Mesenchymal stem cell (in vitro differentiated cells and primary cell): ENCODE results near the gene COX19.
A peak's percentile ranks its signal among the peaks of the same experiment; 100 is the strongest.

ENCODE experiments used
- DNase-seq: peaks from one replicate; pipeline ENCODE4 v3.0.0-alpha.2; 2013
- H2AFZ ChIP-seq: one replicate; pipeline ENCODE4 v1.6.1; 2013; ENCODE audit warnings: low read depth, mild to moderate bottlenecking, control low read depth, inconsistent platforms, low read length, moderate library complexity
- H2AK5ac ChIP-seq: 2 replicates; pipeline ENCODE4 v1.6.1; 2013; ENCODE audit warnings: low read length, moderate library complexity, mild to moderate bottlenecking, inconsistent platforms; ENCODE audit not compliant: severe bottlenecking
- H2BK120ac ChIP-seq: one replicate; pipeline ENCODE4 v1.6.1; 2013; ENCODE audit warnings: low read depth, mild to moderate bottlenecking, inconsistent platforms, low read length, moderate library complexity
- H2BK12ac ChIP-seq, 2 experiments: one replicate each; pipeline ENCODE4 v1.6.1; 2013; ENCODE audit warnings: inconsistent platforms in 2 of 2, low read length in 2 of 2, mild to moderate bottlenecking in 2 of 2, moderate library complexity in 2 of 2, control low read depth in 1 of 2
- H2BK15ac ChIP-seq: one replicate; pipeline ENCODE4 v1.6.1; 2013; ENCODE audit warnings: mild to moderate bottlenecking, low read depth, inconsistent platforms; ENCODE audit not compliant: poor library complexity, severe bottlenecking
- H2BK5ac ChIP-seq: 2 replicates; pipeline ENCODE4 v1.6.1; 2013; ENCODE audit warnings: low read depth, mild to moderate bottlenecking, low read length, control low read depth, inconsistent platforms; ENCODE audit not compliant: poor library complexity, severe bottlenecking
- H3K14ac ChIP-seq, 2 experiments: one replicate each; pipeline ENCODE4 v1.6.1; 2013; ENCODE audit warnings: inconsistent platforms in 2 of 2, low read length in 2 of 2, control low read depth in 1 of 2, mild to moderate bottlenecking in 1 of 2, moderate library complexity in 1 of 2
- H3K18ac ChIP-seq, 2 experiments: one replicate each; pipeline ENCODE4 v1.6.1; 2013; ENCODE audit warnings: inconsistent platforms in 2 of 2, low read length in 2 of 2, control low read depth in 1 of 2, low read depth in 1 of 2, mild to moderate bottlenecking in 1 of 2
- H3K23ac ChIP-seq, 2 experiments: one replicate each; pipeline ENCODE4 v1.6.1; 2013; ENCODE audit warnings: inconsistent platforms in 2 of 2, low read length in 2 of 2, mild to moderate bottlenecking in 2 of 2, moderate library complexity in 2 of 2, control low read depth in 1 of 2
- H3K27ac ChIP-seq: 2 replicates; pipeline ENCODE4 v1.5.1; 2013; ENCODE audit warnings: mild to moderate bottlenecking, moderate library complexity, low read length, control low read depth, inconsistent platforms; ENCODE audit not compliant: poor library complexity, severe bottlenecking
- H3K27me3 ChIP-seq, 2 experiments: 2 replicates each; pipeline versions ENCODE4 v1.6.1 to v1.7.0; 2013; ENCODE audit warnings: low read length in 2 of 2, mild to moderate bottlenecking in 2 of 2, moderate library complexity in 2 of 2, control low read depth in 1 of 2, inconsistent platforms in 1 of 2; ENCODE audit not compliant: control insufficient read depth in 1 of 2, insufficient read depth in 1 of 2
- H3K36me3 ChIP-seq, 2 experiments: 2 replicates each; pipeline versions ENCODE4 v1.6.1 to v1.7.0; 2013; ENCODE audit warnings: low read length in 2 of 2, control low read depth in 1 of 2, inconsistent platforms in 1 of 2, low read depth in 1 of 2, mild to moderate bottlenecking in 1 of 2; ENCODE audit not compliant: insufficient read depth in 2 of 2, control insufficient read depth in 1 of 2
- H3K4ac ChIP-seq, 2 experiments: one replicate each; pipeline ENCODE4 v1.6.1; 2013; ENCODE audit warnings: inconsistent platforms in 2 of 2, low read length in 2 of 2, mild to moderate bottlenecking in 2 of 2, moderate library complexity in 2 of 2, control low read depth in 1 of 2, low read depth in 1 of 2
- H3K4me1 ChIP-seq: 2 replicates; pipeline ENCODE4 v1.6.1; 2013; ENCODE audit warnings: low read depth, low read length, control low read depth; ENCODE audit not compliant: control insufficient read depth, insufficient read depth
- H3K4me2 ChIP-seq: 2 replicates; pipeline ENCODE4 v1.6.1; 2013; ENCODE audit warnings: low read length, mild to moderate bottlenecking, inconsistent platforms; ENCODE audit not compliant: poor library complexity, severe bottlenecking
- H3K4me3 ChIP-seq, 2 experiments: 2 replicates each; pipeline versions ENCODE4 v1.5.1 to v1.7.0; 2013; ENCODE audit warnings: low read length in 2 of 2, mild to moderate bottlenecking in 2 of 2, control low read depth in 1 of 2, low read depth in 1 of 2; ENCODE audit not compliant: insufficient read depth in 1 of 2
- H3K79me1 ChIP-seq: replicated peaks from 2 replicates; pipeline ENCODE4 v1.6.1; 2013; ENCODE audit warnings: mild to moderate bottlenecking, control low read depth, low read length, inconsistent platforms; ENCODE audit not compliant: poor library complexity, severe bottlenecking
- H3K9ac ChIP-seq: 2 replicates; pipeline ENCODE4 v1.7.0; 2013; ENCODE audit warnings: mild to moderate bottlenecking, low read length, moderate library complexity
- H3K9me3 ChIP-seq: 2 replicates; pipeline ENCODE4 v1.7.0; 2013; ENCODE audit warnings: mild to moderate bottlenecking, low read length; ENCODE audit not compliant: control insufficient read depth
- H4K8ac ChIP-seq: one replicate; pipeline ENCODE4 v1.6.1; 2013; ENCODE audit warnings: inconsistent platforms, mild to moderate bottlenecking, low read length, moderate library complexity
- H4K91ac ChIP-seq: one replicate; pipeline ENCODE4 v1.6.1; 2013; ENCODE audit warnings: mild to moderate bottlenecking, low read length, inconsistent platforms
- WGBS: methylation state at CpG from one replicate; pipeline ENCODE4 v1.1.7; 2013; ENCODE audit warnings: mixed read lengths; 5-methylcytosine and 5-hydroxymethylcytosine counted together

Gene COX19

GRCh38 chr7:964401-965231, 10.7 kb downstream of the COX19 start:
- peak overlapping the region; percentile 35 for H3K4me2 ChIP-seq
- H3K18ac ChIP-seq, result no peak overlapping the region
- no peak overlapping the region for H3K4ac ChIP-seq
- peaks cover 19% of the 10 kb centered on the region for H3K4me1 ChIP-seq
- no peak overlapping the region for H2BK12ac ChIP-seq
- no peak overlapping the region for H2AFZ ChIP-seq
- peaks cover 10 to 41% of the 10 kb centered on the region in 2 experiments for H3K27me3 ChIP-seq
- H4K91ac ChIP-seq, result no peak overlapping the region
- no peak overlapping the region for H2BK5ac ChIP-seq
- H3K9me3 ChIP-seq, result no peaks in the 10 kb centered on the region
- DNase-seq, result peak; percentile 34
- H2BK120ac ChIP-seq, result no peak overlapping the region
- no peak overlapping the region for H3K14ac ChIP-seq
- peaks cover 25% of the 10 kb centered on the region for H3K79me1 ChIP-seq
- H3K23ac ChIP-seq, result no peak overlapping the region
- H2AK5ac ChIP-seq, result no peak overlapping the region
- peak overlapping the region; percentile 2 to 28 for H3K4me3 ChIP-seq
- H3K27ac ChIP-seq, result no peak overlapping the region
- 83% methylated on average over 27 of the region's 27 CpGs for WGBS
- no peak overlapping the region for H4K8ac ChIP-seq
- peak overlapping the region; percentile 17 for H3K9ac ChIP-seq
- peaks cover 33 to 35% of the 10 kb centered on the region in 2 experiments for H3K36me3 ChIP-seq
- no peak overlapping the region for H2BK15ac ChIP-seq

GRCh38 chr7:963236-964078, 11.9 kb downstream of the COX19 start:
- H2AK5ac ChIP-seq, result no peak overlapping the region
- H3K4me3 ChIP-seq, result no peak overlapping the region
- H2BK12ac ChIP-seq, result no peak overlapping the region
- H3K4me1 ChIP-seq, result peaks cover 25% of the 10 kb centered on the region
- no peak overlapping the region for H4K91ac ChIP-seq
- no peak overlapping the region for H3K18ac ChIP-seq
- no peak overlapping the region for H2AFZ ChIP-seq
- H3K27me3 ChIP-seq, result peaks cover 15 to 52% of the 10 kb centered on the region in 2 experiments
- peaks cover 16% of the 10 kb centered on the region for H3K79me1 ChIP-seq
- H3K9ac ChIP-seq, result no peak overlapping the region
- no peak overlapping the region for H3K4ac ChIP-seq
- no peak overlapping the region for H2BK5ac ChIP-seq
- DNase-seq, result no peak
- no peak overlapping the region for H2BK120ac ChIP-seq
- WGBS, result 72% methylated on average over 37 of the region's 37 CpGs
- H3K27ac ChIP-seq, result no peak overlapping the region
- no peak overlapping the region for H2BK15ac ChIP-seq
- H3K36me3 ChIP-seq, result peaks cover 22 to 26% of the 10 kb centered on the region in 2 experiments
- H3K14ac ChIP-seq, result peak overlapping the region in 1 of 2 experiments; percentile 79
- H3K23ac ChIP-seq, result no peak overlapping the region
- peak overlapping the region; percentile 31 for H4K8ac ChIP-seq
- H3K4me2 ChIP-seq, result no peak overlapping the region
- no peaks in the 10 kb centered on the region for H3K9me3 ChIP-seq

- Histone ChIP-seq H3K27me3 (peaks cover 22 to 62% of the 10 kb centered on the region in 2 experiments), H4K8ac (no peak overlapping the region), H3K4me2 (no peak overlapping the region), H3K4me3 (no peak overlapping the region), H3K4ac (no peak overlapping the region), H2AK5ac (no peak overlapping the region), H3K27ac (no peak overlapping the region), H2BK5ac (no peak overlapping the region), H3K14ac (peak overlapping the region in 1 of 2 experiments; percentile 4), H3K4me1 (peaks cover 27% of the 10 kb centered on the region), H3K79me1 (peaks cover 7% of the 10 kb centered on the region), H3K9me3 (no peaks in the 10 kb centered on the region), H2BK12ac (no peak overlapping the region), H3K23ac (no peak overlapping the region), H2BK15ac (no peak overlapping the region), H2BK120ac (no peak overlapping the region), H2AFZ (no peak overlapping the region), H3K9ac (no peak overlapping the region), H3K18ac (no peak overlapping the region), H4K91ac (no peak overlapping the region), H3K36me3 (peaks cover 13 to 21% of the 10 kb centered on the region in 2 experiments)
- 89% methylated on average over 15 of the region's 17 CpGs for WGBS
- DNase-seq, result no peak
Observed at GRCh38 chr7:962401-963081, 12.8 kb downstream of the COX19 start.
